ENCODE results near the gene AIMP1.

- TF ChIP-seq NR3C1 (CRISPR knock-in tag; conservative IDR thresholded peaks at IDR 0.05; ENCODE audit: low read depth) = no peak
- TF ChIP-seq NR1H2 (CRISPR knock-in tag; IDR thresholded peaks at IDR 0.05) = no peak
- TF ChIP-seq AFF4 (CRISPR knock-in tag; IDR thresholded peaks at IDR 0.05; ENCODE audit: borderline replicate concordance) = no peak
- TF ChIP-seq CTCF (IDR thresholded peaks at IDR 0.05) = no peak
- no peak for TF ChIP-seq USF2 (CRISPR knock-in tag; IDR thresholded peaks at IDR 0.05)
- TF ChIP-seq NFYB (CRISPR knock-in tag; conservative IDR thresholded peaks at IDR 0.05; ENCODE audit: low read depth) = no peak
- no peak for TF ChIP-seq CBFB (CRISPR knock-in tag; IDR thresholded peaks at IDR 0.05; ENCODE audit: low read depth)
- TF ChIP-seq EMX1 (CRISPR knock-in tag; IDR thresholded peaks at IDR 0.05) = no peak
- TF ChIP-seq ZNF317 (CRISPR knock-in tag; IDR thresholded peaks at IDR 0.05; ENCODE audit: borderline replicate concordance, low read depth) = no peak
- no peak for TF ChIP-seq USF1 (CRISPR knock-in tag; IDR thresholded peaks at IDR 0.05)
- no peak for TF ChIP-seq MLX (CRISPR knock-in tag; IDR thresholded peaks at IDR 0.05)
- TF ChIP-seq ATF2 (CRISPR knock-in tag; IDR thresholded peaks at IDR 0.05; ENCODE audit: borderline replicate concordance, low read depth) = no peak
- TF ChIP-seq HMGA2 (CRISPR knock-in tag; IDR thresholded peaks at IDR 0.05) = no peak
- no peak for TF ChIP-seq FOXP1 (CRISPR knock-in tag; IDR thresholded peaks at IDR 0.05; ENCODE audit: borderline replicate concordance)
Observed at GRCh38 chr4:106312377-106312776, 4.0 kb upstream of the AIMP1 start.
